ENCODE results near the gene C1orf216.
A peak's percentile ranks its signal among the peaks of the same experiment; 100 is the strongest.
"Not testable (repeated sequence)": the region's sequence is repeated elsewhere in the genome, so short reads cannot be mapped to it uniquely, and the experiment has no call there.

The C1orf216 gene

DNA sequence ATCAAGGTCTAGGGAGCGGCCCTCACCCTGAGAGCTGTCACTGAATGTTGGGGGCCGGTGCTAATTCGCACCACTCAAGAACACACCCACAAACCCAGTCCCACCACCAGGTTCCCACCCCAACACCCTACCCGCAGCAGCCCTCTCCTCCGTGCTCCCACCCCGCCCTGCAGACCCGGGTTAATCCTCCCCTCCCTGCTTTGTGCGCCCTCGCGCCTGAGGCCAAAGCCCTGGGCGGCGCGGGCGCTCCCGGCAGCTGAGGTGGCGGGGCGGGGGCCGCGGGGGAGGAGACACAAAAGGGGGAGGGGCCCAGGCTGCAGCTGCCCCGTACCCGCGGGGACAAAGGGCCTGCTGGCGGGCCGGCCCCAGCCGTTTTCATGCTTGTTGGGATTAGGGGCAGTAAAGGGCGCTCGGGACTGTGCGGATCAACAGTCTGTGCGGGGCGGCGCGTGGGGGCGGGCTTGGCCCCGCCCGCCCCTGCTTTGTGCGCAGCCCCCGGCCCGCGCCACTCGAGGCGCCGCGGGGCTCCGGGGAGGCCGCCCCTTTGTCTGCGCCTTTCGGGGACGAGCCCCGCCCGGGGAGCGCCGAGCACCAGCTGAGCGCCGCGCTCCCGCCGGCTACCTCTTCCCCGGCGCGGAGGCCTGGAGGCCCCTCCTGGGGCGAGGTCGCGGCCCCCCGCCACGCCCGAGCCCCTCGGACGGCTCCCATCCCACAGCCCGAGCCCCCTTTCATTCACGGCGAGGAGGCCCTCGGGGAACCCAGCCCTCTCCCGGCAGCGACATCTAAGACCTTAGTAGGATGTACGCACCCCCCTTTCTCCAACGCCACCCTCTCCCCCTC, 10.9 kb downstream of the C1orf216 start:
- in situ Hi-C loops (cut with MboI; ENCODE audit: low sequenced_read_pairs, unreplicated experiment): loop anchor here (25.0 kb wide), 1 partner anchor 246 kb away; no protein-coding TSS in a partner anchor
- DNase-seq (ENCODE audit: low spot score): peak; percentile 77
- TF ChIP-seq, protein P1, sequence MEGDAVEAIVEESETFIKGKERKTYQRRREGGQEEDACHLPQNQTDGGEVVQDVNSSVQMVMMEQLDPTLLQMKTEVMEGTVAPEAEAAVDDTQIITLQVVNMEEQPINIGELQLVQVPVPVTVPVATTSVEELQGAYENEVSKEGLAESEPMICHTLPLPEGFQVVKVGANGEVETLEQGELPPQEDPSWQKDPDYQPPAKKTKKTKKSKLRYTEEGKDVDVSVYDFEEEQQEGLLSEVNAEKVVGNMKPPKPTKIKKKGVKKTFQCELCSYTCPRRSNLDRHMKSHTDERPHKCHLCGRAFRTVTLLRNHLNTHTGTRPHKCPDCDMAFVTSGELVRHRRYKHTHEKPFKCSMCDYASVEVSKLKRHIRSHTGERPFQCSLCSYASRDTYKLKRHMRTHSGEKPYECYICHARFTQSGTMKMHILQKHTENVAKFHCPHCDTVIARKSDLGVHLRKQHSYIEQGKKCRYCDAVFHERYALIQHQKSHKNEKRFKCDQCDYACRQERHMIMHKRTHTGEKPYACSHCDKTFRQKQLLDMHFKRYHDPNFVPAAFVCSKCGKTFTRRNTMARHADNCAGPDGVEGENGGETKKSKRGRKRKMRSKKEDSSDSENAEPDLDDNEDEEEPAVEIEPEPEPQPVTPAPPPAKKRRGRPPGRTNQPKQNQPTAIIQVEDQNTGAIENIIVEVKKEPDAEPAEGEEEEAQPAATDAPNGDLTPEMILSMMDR (IDR thresholded peaks at IDR 0.05; ENCODE audit: borderline replicate concordance, control extremely low read depth, extremely low read depth, insufficient read depth, missing control alignments): no peak

DNA sequence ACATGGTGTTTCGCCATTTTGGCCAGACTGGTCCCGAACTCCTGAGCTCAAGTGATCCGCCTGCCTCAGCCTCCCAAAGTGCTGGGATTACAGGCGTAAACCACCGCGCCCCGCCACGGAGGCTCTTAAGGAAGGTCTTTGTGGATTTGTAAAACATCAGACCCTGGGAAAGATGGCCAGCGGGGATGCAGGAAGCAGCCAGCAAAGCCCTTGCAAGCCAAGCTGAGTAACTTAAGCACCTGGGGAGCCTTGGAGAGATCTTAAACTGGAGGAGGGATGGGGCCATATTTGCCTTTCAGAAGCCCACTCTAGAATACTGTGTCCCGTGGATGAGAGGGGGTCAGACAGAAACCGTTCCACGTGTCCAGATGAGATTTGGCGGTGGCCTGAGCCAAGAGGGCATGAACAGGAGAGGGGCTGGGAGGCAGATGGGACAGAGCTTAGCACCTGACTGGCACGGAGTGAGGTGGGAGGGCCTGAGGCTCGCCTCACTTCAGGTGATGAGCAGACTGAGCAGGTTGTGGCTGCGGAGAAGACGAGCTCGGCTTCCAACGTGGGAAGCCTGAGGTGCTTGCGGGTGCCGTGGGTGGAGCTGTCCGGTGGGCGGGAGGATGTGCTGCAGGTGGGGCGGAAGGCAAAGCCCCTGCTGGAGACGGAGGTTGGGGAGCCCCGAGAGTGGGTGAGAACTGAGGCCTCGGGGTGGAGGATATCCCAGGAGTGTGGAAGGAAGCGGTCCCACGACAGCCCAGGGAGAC, 11.7 kb downstream of the C1orf216 start:
- TF ChIP-seq, protein P1 (IDR thresholded peaks at IDR 0.05; ENCODE audit: borderline replicate concordance, control extremely low read depth, extremely low read depth, insufficient read depth, missing control alignments): no peak
- no peak for DNase-seq (ENCODE audit: low spot score)
- in situ Hi-C loops (cut with MboI; ENCODE audit: low sequenced_read_pairs, unreplicated experiment): loop anchor here (25.0 kb wide), 1 partner anchor 245 kb away; no protein-coding TSS in a partner anchor

DNA sequence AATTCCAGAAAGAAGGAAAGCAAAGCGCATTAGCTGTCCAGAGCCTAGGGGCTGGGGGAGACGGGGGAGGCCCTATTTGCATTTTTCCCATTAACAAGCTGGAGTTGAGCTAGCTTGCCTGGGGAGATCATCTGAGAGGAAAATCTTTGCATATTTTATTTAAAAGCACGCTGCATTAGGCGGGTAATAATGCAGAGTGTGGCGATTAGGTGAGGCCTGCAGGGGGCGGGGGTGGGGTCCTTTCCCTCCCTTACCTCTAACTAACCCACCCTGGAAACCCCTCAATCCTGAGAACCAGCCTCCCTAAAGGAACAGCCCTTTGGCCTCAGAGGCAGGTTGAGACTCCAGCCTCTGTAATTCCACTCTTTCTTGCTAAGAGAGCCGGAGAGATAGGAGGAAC, 16.2 kb downstream of the C1orf216 start:
- DNase-seq (ENCODE audit: low spot score): no peak
- in situ Hi-C loops (cut with MboI; ENCODE audit: low sequenced_read_pairs, unreplicated experiment): loop anchor here (25.0 kb wide), 1 partner anchor 240 kb away; no protein-coding TSS in a partner anchor
- TF ChIP-seq, protein P1 (IDR thresholded peaks at IDR 0.05; ENCODE audit: borderline replicate concordance, control extremely low read depth, extremely low read depth, insufficient read depth, missing control alignments): no peak

DNA sequence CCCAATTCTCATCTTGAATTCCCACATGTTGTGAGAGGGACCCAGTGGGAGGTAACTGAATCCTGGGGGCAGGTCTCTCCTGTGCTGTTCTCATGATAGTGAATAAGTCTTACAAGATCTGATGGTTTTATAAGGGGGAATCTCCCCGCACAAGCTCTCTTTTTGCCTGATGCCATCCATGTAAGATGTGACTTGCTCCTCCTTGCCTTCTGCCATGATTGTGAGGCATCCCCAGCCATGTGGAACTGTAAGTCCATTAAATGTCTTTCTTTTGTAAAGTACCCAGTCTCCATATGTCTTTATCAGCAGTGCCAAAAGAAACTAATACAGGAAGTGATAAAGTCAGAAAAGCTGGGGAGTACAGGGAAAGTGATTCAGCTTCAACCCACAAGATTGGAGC, 19.5 kb downstream of the C1orf216 start:
- in situ Hi-C loops (cut with MboI; ENCODE audit: low sequenced_read_pairs, unreplicated experiment); DNase-seq (ENCODE audit: low spot score): not testable (repeated sequence)

DNA sequence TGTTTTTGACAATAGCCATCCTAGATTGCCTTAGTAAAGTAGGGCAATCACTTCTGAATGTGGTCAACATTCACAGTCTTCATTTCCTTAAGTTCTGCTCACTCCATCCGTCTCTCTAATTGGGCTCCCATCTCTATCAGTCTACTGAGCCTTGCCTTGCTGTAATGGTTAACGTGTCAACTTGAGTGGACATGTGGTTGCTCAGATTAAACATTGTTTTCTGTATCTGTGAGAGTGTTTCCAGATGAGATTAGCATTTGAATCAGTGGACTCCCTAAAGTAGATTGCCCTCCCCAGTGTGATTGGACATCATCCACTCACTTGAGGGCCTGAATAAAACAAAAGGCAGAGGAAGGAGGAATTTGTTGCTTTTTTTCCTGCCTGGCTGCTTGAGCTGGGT, 26.4 kb downstream of the C1orf216 start:
- DNase-seq (ENCODE audit: low spot score): no peak
- TF ChIP-seq, protein P1 (IDR thresholded peaks at IDR 0.05; ENCODE audit: borderline replicate concordance, control extremely low read depth, extremely low read depth, insufficient read depth, missing control alignments): no peak
- in situ Hi-C loops (cut with MboI; ENCODE audit: low sequenced_read_pairs, unreplicated experiment): no loop called here

DNA sequence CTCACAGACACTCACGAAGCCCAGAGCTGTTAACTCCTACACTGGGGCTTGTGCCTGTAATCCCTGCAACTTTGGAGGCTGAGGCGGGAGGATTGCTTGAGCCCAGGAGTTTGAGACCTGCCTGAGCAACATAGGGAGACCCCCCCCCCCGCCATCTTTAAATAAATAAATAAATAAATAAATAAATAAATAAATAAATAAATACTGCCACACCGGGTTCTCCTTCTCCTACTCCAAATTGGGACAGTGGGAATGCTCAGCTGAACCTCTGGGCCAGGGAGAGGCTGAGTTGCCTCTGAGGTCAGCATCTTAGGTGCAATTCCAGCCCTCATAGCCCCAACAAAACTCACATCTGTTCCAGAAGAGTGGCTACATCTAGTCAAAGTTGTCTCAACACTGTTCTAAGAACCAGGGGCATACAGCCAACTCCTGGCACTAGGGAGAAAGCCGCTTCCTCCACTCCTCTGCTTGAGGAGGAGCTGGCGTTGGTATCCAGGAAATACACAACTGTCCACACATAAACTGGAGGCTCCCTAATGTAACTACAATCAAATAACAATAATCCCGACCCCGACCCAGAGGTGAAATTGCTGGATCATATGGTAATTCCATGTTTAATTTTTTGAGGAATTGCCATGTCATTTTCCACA, 27.0 kb downstream of the C1orf216 start:
- in situ Hi-C loops (cut with MboI; ENCODE audit: low sequenced_read_pairs, unreplicated experiment): no loop called here
- TF ChIP-seq, protein P1 (IDR thresholded peaks at IDR 0.05; ENCODE audit: borderline replicate concordance, control extremely low read depth, extremely low read depth, insufficient read depth, missing control alignments): no peak
- DNase-seq (ENCODE audit: low spot score): no peak

All from GM13976 (cell line).